ENCODE measurements around the gene GRB7.
"Not testable (repeated sequence)": the region's sequence is repeated elsewhere in the genome, so short reads cannot be mapped to it uniquely, and the experiment has no call there.

The GRB7 gene

DNA sequence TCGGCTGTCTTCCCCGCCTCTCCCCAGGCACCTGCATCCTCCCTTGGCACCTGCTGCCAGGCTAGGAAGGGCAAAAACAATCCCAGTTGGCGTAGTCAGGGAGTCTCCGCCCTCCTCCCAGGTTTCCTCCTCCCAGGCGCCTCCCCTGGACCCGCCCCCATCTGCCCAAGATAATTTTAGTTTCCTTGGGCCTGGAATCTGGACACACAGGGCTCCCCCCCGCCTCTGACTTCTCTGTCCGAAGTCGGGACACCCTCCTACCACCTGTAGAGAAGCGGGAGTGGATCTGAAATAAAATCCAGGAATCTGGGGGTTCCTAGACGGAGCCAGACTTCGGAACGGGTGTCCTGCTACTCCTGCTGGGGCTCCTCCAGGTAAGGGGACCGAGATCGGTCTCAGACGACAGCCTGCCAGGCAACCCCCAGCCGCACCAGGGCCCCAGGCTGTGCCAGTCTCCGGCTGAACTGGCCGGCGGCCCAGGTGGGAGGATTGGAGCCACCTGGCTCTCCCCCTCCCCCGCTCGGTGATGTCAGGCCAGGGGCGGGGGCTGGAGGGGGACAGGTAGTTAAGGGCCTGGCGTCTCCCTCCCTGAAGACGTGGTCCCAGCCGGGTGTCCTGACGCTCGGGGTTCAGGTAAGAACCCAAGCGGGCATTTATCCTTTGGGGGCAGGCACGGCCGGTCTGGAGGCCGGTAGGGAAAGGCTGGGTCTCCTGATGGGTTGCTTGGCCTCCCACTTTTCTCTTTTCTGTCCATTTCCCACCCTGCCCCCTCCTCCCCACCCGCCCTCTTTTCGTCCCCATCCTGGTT, at the start of gene GRB7:
GRB7 (plus strand) TSS at position 179 of the 808 bp plus-strand sequence. CDS start 4,364 bp downstream, outside the sequence.
- no peak for DNase-seq

DNA sequence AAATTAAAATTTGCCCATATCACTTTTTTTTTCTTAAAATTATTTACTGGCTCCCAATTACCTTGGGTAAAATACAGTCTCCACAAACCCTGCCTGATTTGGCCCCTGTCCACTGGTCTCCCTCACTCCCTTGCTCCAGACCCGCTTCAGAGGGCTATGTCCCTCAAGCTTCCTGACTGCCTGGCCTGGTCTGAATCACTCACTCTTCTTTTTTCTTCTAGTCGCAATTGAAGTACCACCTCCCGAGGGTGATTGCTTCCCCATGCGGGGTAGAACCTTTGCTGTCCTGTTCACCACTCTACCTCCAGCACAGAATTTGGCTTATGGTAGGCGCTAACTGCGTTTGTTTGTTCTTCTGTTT, 49.3 kb upstream of the GRB7 start:
- DNase-seq = no peak

- no peak for DNase-seq
Measured at GRCh38 chr17:39688945-39689344, 48.8 kb upstream of the GRB7 start.

DNA sequence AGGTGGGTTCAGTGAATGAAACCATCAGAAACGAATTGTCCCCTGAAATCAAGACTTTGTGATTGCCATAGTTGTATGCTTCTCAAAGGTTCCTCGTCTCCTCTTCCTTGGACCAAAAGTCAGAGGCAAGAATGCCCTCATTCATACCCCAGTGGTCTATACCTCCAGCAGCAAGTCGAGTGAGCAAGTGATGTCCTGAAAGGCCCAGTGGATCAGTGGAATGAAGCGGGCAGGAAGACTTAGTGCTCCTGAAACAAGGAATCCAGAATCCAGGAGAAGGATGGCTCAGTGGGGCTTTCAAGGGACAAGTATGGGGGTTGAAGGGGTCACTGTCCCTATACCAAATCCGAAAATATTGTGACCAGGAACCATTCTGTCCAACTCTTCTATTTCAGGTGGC, 43.1 kb upstream of the GRB7 start:
- DNase-seq = no peak

GRCh38 chr17:39695089-39695474, 42.7 kb upstream of the GRB7 start:
- DNase-seq = no peak

- DNase-seq = no peak
Measured at GRCh38 chr17:39696731-39697130, 41.0 kb upstream of the GRB7 start.

- DNase-seq = no peak
Measured at GRCh38 chr17:39697961-39698360, 39.8 kb upstream of the GRB7 start.

- not testable (repeated sequence) for DNase-seq
Measured at GRCh38 chr17:39699157-39699817, 38.5 kb upstream of the GRB7 start.

DNA sequence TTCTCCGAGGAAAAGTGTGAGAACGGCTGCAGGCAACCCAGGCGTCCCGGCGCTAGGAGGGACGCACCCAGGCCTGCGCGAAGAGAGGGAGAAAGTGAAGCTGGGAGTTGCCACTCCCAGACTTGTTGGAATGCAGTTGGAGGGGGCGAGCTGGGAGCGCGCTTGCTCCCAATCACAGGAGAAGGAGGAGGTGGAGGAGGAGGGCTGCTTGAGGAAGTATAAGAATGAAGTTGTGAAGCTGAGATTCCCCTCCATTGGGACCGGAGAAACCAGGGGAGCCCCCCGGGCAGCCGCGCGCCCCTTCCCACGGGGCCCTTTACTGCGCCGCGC, 38.0 kb upstream of the GRB7 start, which contains the start of gene ERBB2:
ERBB2 (plus strand) TSS at position 247 of the 330 bp plus-strand sequence. CDS start 175 bp downstream, outside the sequence.
- DNase-seq = no peak

DNA sequence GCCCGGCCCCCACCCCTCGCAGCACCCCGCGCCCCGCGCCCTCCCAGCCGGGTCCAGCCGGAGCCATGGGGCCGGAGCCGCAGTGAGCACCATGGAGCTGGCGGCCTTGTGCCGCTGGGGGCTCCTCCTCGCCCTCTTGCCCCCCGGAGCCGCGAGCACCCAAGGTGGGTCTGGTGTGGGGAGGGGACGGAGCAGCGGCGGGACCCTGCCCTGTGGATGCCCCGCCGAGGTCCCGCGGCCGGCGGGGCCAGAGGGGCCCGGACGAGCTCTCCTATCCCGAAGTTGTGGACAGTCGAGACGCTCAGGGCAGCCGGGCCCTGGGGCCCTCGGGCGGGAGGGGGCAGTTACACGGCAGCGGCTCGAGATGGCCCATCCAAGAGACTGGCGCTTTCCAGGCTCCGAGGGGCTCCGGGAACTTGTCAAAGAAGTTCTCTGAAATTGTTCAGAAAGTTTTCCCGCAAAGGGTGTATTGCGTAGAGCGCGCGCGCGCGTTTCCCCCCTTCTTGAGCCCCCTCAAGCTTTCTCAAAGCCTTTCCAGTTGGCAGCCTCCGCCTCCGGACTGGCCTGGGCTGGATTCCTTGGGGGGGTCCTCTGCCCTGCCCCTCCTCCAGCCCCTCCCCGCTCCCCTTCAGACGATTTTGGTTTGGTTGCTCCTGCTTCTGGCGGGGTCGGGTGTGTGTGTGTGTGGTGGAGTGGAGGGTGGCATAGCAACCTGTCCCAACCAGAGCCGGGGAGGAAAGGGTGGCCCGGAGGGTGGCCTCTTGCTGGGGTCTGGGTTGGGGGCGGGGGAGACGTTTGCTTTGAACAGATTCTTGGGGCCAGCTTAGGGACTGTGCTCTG, 37.4 kb upstream of the GRB7 start:
- no peak for DNase-seq

GRCh38 chr17:39701012-39701783, 36.5 kb upstream of the GRB7 start:
- DNase-seq = no peak

GRCh38 chr17:39701784-39702422, 35.8 kb upstream of the GRB7 start:
- no peak for DNase-seq

DNA sequence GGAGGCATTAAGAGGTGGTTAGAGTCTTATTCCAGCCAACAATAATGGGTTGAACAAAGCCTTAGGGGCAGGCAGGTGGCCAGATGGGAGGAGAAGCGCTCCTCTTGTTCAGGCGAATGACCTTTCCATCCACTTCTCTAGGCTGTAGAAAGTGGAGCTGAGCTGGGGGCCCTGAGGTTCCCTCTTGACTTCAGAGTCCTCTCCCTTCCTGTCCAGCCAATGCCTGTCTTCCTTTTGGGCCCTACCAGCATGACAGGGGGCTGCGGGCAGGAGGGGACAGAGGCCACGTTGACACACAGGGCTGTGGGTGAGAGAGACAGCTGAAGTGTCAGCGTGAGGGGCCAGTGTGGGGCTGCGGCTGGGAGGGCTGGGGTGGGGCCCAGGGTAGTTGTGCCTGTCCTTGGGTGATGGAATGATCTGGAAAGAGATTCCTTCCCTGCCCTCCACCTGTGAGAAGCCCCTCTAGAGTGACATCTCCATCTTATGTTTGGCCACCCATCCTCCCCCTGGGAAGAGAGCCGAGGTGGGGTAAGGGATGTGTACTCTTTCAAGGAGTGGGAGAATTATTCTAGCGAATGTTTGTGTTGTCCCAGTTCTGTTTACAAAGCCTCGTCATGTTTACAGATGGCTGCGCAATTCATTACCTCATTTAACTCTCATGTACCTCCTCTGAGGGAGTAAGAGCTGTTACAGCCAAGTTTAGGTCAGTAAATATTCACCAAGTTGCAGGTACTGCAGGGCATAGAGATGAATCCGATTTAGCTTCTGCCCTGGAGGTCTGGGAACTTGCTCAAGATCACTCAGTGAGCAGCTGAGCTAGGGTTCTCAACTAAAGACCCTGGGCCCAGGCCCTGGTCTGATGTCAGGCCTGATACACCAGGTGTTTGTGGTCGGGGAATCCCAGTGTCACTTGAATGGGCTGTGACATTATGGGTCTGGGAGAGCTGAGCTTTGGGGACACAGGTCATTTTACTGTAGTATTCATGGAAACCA, 34.5 kb upstream of the GRB7 start:
- DNase-seq = no peak

DNA sequence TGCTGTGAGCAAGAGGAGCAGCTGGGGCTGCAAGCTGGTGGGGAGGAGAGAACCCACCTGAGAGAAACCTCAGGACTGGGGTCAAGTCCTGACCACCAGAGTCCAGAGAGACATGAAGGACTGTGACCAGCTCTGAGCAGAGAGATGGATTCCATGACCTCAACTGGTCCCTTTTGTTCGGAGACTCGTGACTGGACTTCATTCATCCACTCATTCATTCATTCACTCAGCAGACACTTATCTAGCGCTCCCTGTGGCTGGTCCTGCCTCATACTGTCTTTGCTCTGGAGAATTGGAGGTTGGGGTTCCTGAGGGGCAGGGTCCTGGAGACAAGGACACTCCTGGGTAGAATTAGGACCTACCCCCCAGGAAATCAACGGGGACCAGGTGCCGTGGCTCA, 33.8 kb upstream of the GRB7 start:
- no peak for DNase-seq

- DNase-seq = no peak
Measured at GRCh38 chr17:39704821-39705551, 32.8 kb upstream of the GRB7 start.

DNA sequence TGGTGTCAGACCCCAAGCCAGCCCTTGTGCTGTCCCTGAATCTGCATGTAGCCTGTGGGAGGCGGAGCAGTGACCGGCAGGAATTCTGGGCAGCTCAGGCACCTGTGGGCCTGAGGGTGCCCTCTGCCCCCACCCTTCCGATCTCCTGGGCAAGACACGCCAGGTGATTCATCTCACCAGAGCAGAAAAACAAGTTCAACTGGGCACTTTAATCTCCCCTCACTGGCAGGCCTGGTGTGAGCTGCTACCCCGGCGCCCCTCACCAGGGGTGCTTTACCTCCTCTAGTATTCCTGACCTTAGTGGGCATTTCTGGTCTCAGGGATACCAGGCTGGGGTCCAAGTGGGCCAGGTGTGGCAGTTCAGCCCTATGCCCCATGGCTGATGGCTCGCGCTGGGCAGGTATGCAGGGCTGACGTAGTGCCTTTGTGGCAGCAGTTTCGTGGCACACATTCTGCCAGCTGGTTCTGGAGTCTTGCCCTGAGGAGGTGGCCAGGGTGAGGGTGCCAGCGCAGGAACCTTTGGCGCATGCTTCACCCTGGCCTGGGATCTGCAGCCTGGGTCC, 31.9 kb upstream of the GRB7 start:
- no peak for DNase-seq

- no peak for DNase-seq
Measured at GRCh38 chr17:39706383-39706782, 31.4 kb upstream of the GRB7 start.

DNA sequence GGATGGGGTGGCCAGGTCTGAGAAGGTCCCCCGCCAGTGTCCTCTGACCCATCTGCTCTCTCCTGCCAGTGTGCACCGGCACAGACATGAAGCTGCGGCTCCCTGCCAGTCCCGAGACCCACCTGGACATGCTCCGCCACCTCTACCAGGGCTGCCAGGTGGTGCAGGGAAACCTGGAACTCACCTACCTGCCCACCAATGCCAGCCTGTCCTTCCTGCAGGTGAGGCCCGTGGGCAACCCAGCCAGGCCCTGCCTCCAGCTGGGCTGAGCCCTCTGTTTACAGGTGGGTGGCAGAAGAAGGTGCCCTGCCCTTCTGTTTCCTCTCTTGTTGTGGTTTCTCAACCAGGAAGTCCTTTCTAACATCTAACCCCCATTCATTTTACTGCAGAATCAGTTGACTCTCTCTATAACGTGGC, 30.8 kb upstream of the GRB7 start:
- no peak for DNase-seq

DNA sequence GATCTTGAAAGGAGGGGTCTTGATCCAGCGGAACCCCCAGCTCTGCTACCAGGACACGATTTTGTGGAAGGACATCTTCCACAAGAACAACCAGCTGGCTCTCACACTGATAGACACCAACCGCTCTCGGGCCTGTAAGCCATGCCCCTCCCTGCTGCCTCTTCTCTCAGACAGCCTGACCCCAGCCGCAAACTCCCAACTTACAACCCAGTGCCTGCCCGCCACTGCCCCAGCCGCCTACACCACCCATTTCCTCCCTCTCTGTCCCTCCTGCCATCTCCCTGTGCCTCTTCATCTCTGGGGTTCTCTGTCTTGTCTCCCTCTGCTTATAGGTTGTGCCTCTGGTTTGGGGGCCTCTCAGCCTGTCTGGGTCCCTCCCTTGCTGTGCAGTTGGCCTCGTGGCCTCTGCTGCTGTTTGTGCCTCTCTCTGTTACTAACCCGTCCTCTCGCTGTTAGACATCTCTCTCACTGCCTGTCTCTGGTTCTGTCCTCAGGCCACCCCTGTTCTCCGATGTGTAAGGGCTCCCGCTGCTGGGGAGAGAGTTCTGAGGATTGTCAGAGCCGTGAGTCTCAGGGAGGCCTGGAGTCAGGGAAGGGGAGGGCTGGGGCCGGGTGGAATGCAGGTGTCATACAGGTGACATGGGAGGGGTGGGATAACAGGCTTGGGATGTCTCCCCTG, 28.3 kb upstream of the GRB7 start:
- DNase-seq = no peak

Measured in hippocampal formation (tissue), 2 donors.